GM12873 (cell line): ENCODE measurements around the gene TOMM34.

Experiments used
- CTCF ChIP-seq: IDR thresholded peaks from 2 replicates; pipeline ENCODE4 v1.5.1; 2012; ENCODE audit warnings: low read depth, mild to moderate bottlenecking, moderate library complexity, low read length, control low read depth; ENCODE audit not compliant: insufficient read depth; ENCODE audit errors: missing control alignments

TOMM34 gene

GRCh38 chr20:44904377-44904776 is 55.8 kb downstream of the TOMM34 start:
- TF ChIP-seq CTCF = no peak

- no peak for TF ChIP-seq CTCF
Observed at GRCh38 chr20:44901974-44902373, 58.2 kb downstream of the TOMM34 start.

- no peak for TF ChIP-seq CTCF
Observed at GRCh38 chr20:44900231-44900854, 59.9 kb downstream of the TOMM34 start.

GRCh38 chr20:44897133-44897532 is 63.1 kb downstream of the TOMM34 start:
- TF ChIP-seq CTCF = no peak

GRCh38 chr20:44896583-44896982 is 63.6 kb downstream of the TOMM34 start:
- no peak for TF ChIP-seq CTCF

GRCh38 chr20:44894959-44895358 is 65.2 kb downstream of the TOMM34 start:
- TF ChIP-seq CTCF = no peak
